CD8-positive, alpha-beta memory T cell (primary cell): ENCODE measurements around the gene RGCC. TPM values are rescaled to one million over a fixed set of nuclear protein-coding genes. Genes with fewer than 3 reads are reported as not detected.
A peak's percentile ranks its signal among the peaks of the same experiment; 100 is the strongest.
"Not testable (repeated sequence)": the region's sequence is repeated elsewhere in the genome, so short reads cannot be mapped to it uniquely, and the experiment has no call there.

Source experiments
- CTCF ChIA-PET: fragments of 350-600 bp; sonication (Branson Sonifier 250); formaldehyde crosslinking; loops from one replicate; lab custom pipeline; 2021; ENCODE audit warnings: antibody characterized with exemption; lab: Charles Lee
- POLR2A ChIA-PET: fragments of 350-600 bp; sonication (Branson Sonifier 250); formaldehyde crosslinking; loops from one replicate; lab custom pipeline; 2021; ENCODE audit warnings: antibody characterized with exemption; lab: Charles Lee
- DNase-seq, 5 donors: peaks; one replicate each; pipeline versions ENCODE4 v3.0.0 to v3.0.0-alpha.2; 2020 to 2022; ENCODE audit warnings: mixed read lengths in 1 of 5
- H3K27ac ChIP-seq: one replicate; pipeline ENCODE4 v1.7.0; 2013; ENCODE audit warnings: low read depth, mild to moderate bottlenecking, low read length, moderate library complexity
- H3K27me3 ChIP-seq: 2 replicates; pipeline ENCODE4 v1.7.0; 2013; ENCODE audit warnings: low read length, mild to moderate bottlenecking; ENCODE audit not compliant: insufficient read depth, poor library complexity, severe bottlenecking
- H3K36me3 ChIP-seq: 2 replicates; pipeline ENCODE4 v1.7.0; 2013; ENCODE audit warnings: mild to moderate bottlenecking, low read length, moderate library complexity; ENCODE audit not compliant: insufficient read depth
- H3K4me1 ChIP-seq: 2 replicates; pipeline ENCODE4 v1.7.0; 2013; ENCODE audit warnings: mild to moderate bottlenecking, low read length, moderate library complexity; ENCODE audit not compliant: insufficient read depth
- H3K4me3 ChIP-seq: 2 replicates; pipeline ENCODE4 v1.7.0; 2013; ENCODE audit warnings: mild to moderate bottlenecking, low read length
- H3K9me3 ChIP-seq: 2 replicates; pipeline ENCODE4 v1.7.0; 2013; ENCODE audit warnings: mild to moderate bottlenecking, low read length
- H3K27ac Mint-ChIP-seq, 8 donors: one replicate each; pipeline ENCODE4 v1.8.0; 2020 to 2021; ENCODE audit warnings: mixed read lengths in 8 of 8, mild to moderate bottlenecking in 6 of 8, inconsistent platforms in 3 of 8, moderate library complexity in 3 of 8
- H3K27me3 Mint-ChIP-seq, 2 donors: one replicate each; pipeline ENCODE4 v1.8.0; 2020 to 2021; ENCODE audit warnings: mixed read lengths in 2 of 2, mild to moderate bottlenecking in 1 of 2, moderate library complexity in 1 of 2
- H3K36me3 Mint-ChIP-seq, 3 donors: one replicate each; pipeline ENCODE4 v1.8.0; 2020 to 2021; ENCODE audit warnings: mixed read lengths in 3 of 3, inconsistent platforms in 1 of 3, mild to moderate bottlenecking in 1 of 3
- H3K4me1 Mint-ChIP-seq, 3 donors: one replicate each; pipeline ENCODE4 v1.8.0; 2020 to 2021; ENCODE audit warnings: mixed read lengths in 3 of 3, inconsistent platforms in 1 of 3, mild to moderate bottlenecking in 1 of 3
- H3K4me3 Mint-ChIP-seq, 7 donors: one replicate each; pipeline ENCODE4 v1.8.0; 2020 to 2021; ENCODE audit warnings: mixed read lengths in 7 of 7, mild to moderate bottlenecking in 6 of 7, moderate library complexity in 4 of 7, inconsistent platforms in 2 of 7
- H3K9me3 Mint-ChIP-seq, 5 donors: one replicate each; pipeline ENCODE4 v1.8.0; 2020 to 2022; ENCODE audit warnings: mixed read lengths in 5 of 5, mild to moderate bottlenecking in 3 of 5, moderate library complexity in 2 of 5, inconsistent platforms in 1 of 5
- polyA plus RNA-seq: library from polyadenylated mRNA; unstranded; fragments of 300-500 nt; fragmentation: Illumina TruSeq; gene quantifications from one replicate; pipeline ENCODE4 v1.2.3, GENCODE V29; 2021
- total RNA-seq, 2 experiments: library from RNA; stranded (reverse); gene quantifications; one replicate each; pipeline ENCODE4 v1.2.3, GENCODE V29; 2021

RGCC gene
- total and polyA plus RNA-seq, 3 experiments from 2014 or later = 83.0 to 110 (median 107) TPM

GRCh38 chr13:41426047-41426446 is 31.3 kb upstream of the RGCC start:
- Mint-ChIP-seq H3K36me3 (no peaks in the 10 kb centered on the region), H3K4me3 (peak overlapping the region in 1 of 7 donors; percentile 24), H3K27me3 (peaks cover 9 to 21% of the 10 kb centered on the region in 2 donors), H3K9me3 (no peaks in the 10 kb centered on the region), H3K27ac (no peak overlapping the region), H3K4me1 (peaks cover 6 to 14% (median 13%) of the 10 kb centered on the region in 3 donors)
- ChIA-PET CTCF (no interaction called here), POLR2A (no interaction called here)
- H3K27me3 ChIP-seq = no peaks in the 10 kb centered on the region
- H3K36me3 ChIP-seq = no peaks in the 10 kb centered on the region
- no peak for DNase-seq
- no peaks in the 10 kb centered on the region for H3K9me3 ChIP-seq
- no peak overlapping the region for H3K4me3 ChIP-seq
- H3K4me1 ChIP-seq = no peaks in the 10 kb centered on the region
- no peak overlapping the region for H3K27ac ChIP-seq

- no peaks in the 10 kb centered on the region for H3K36me3 ChIP-seq
- peak overlapping the region in 6 of 7 donors; percentile 34 to 82 (median 66) for H3K4me3 Mint-ChIP-seq
- H3K36me3 Mint-ChIP-seq = no peaks in the 10 kb centered on the region
- CTCF ChIA-PET = no interaction called here
- no peak for DNase-seq
- H3K9me3 ChIP-seq = no peaks in the 10 kb centered on the region
- no peak overlapping the region for H3K27ac ChIP-seq
- peaks cover 9 to 21% of the 10 kb centered on the region in 2 donors for H3K27me3 Mint-ChIP-seq
- peak overlapping the region in 5 of 8 donors; percentile 0 to 79 (median 29) for H3K27ac Mint-ChIP-seq
- H3K4me1 ChIP-seq = no peaks in the 10 kb centered on the region
- no peaks in the 10 kb centered on the region for H3K9me3 Mint-ChIP-seq
- H3K27me3 ChIP-seq = no peaks in the 10 kb centered on the region
- H3K4me1 Mint-ChIP-seq = peaks cover 6 to 14% (median 13%) of the 10 kb centered on the region in 3 donors
- POLR2A ChIA-PET = no interaction called here
- H3K4me3 ChIP-seq = no peak overlapping the region
Observed at GRCh38 chr13:41427666-41428065, 29.7 kb upstream of the RGCC start.

DNA sequence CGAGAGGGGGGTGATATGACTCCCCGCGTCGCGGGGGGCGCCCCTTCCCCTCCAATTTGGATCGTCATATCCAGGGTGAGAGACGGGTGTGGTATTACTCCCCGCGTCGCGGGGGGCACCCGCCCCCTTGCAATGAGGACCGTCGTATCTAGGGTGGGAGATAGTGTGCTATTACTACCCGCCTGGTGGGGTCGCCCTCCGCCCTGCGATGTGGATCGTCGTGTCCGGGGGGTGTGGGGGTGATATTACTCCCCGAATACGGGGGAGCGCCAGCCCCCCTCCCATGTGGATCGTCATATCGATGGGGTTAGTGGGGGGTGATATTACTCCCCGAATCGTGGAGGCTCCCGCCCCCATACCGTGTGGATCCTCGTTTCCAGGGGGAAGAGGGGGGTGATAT is 29.2 kb upstream of the RGCC start:
- Mint-ChIP-seq H3K27ac (peak overlapping the region in 1 of 8 donors; percentile 47), H3K4me3 (peak overlapping the region in 6 of 7 donors; percentile 25 to 70 (median 46))
- no peaks in the 10 kb centered on the region for H3K9me3 ChIP-seq

DNA sequence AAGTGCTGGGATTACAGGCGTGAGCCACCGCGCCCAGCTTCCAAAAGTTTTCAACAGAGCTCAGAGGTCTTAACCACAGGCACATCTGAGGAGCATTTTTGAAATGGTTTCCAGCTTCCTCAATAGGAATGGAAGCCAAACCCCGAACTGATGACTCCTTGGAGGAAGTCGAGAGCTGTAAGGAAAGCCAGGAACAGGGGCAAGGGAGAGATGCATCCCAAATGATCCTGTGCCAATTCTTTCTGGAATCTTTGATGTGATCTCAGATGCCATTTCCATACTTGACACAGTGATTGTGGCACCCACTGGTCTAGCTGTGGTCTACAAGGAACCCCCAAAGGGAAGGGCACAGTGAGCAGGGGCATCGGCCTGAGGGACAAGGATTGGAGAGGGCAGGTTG is 23.3 kb upstream of the RGCC start:
- CTCF ChIA-PET, H3K27me3 Mint-ChIP-seq, H3K27ac ChIP-seq, H3K4me3 ChIP-seq, H3K9me3 Mint-ChIP-seq, H3K4me1 ChIP-seq, H3K4me3 Mint-ChIP-seq, H3K36me3 Mint-ChIP-seq, DNase-seq, H3K4me1 Mint-ChIP-seq, H3K9me3 ChIP-seq, POLR2A ChIA-PET, H3K36me3 ChIP-seq, H3K27me3 ChIP-seq: not testable (repeated sequence)
- peak overlapping the region in 1 of 8 donors; percentile 78 for H3K27ac Mint-ChIP-seq

More for the DNA sequence above, 29.2 kb upstream of the RGCC start:
- no peaks in the 10 kb centered on the region for H3K9me3 Mint-ChIP-seq
- no peaks in the 10 kb centered on the region for H3K36me3 ChIP-seq
- no peaks in the 10 kb centered on the region for H3K27me3 ChIP-seq
- peaks cover 9 to 21% of the 10 kb centered on the region in 2 donors for H3K27me3 Mint-ChIP-seq
- no peak overlapping the region for H3K27ac ChIP-seq
- ChIA-PET POLR2A (no interaction called here), CTCF (interaction anchor here (0.7 to 1.1 kb wide), 4 partner anchors 10 to 240 kb away, joined by 3 to 4 read pairs (median 3); no protein-coding TSS in a partner anchor)
- no peaks in the 10 kb centered on the region for H3K4me1 ChIP-seq
- H3K4me3 ChIP-seq = no peak overlapping the region
- peaks cover 6 to 14% (median 13%) of the 10 kb centered on the region in 3 donors for H3K4me1 Mint-ChIP-seq
- H3K36me3 Mint-ChIP-seq = no peaks in the 10 kb centered on the region
- DNase-seq = peak; percentile 21 to 73 (median 36)

DNA sequence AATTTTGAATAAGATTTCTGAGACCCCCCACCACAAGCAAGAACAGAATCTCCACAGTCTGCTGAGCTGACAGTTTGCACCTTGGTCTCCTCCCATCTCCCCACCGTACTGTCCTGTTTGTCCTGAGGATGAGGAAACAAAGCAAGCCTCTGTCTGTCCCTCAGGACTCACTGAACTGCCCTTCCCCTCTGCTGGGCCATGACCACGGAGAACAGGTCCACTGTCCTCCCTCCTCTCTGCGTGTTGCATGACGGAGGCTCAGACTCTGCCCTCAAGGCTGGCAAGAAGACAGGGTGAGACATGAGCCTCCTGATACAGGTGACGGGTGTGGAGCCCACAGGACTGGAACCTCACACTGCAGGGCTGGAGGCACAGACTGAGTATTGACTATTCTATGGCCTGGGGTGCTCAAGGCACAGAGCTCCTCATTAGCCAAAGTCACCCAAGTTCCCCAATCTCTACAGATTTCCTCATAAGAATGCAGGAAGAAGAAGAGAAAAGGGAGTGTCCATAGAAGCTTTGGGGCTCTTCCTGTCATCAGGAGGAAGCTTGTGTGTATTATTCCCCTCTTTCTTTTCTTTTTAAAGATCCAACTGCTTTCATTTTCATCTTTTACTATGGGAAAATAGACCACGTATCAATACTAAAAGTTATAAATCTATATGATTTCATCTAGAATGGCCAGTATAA is 22.4 kb upstream of the RGCC start:
- DNase-seq = no peak
- H3K36me3 ChIP-seq = no peaks in the 10 kb centered on the region
- ChIA-PET POLR2A (no interaction called here), CTCF (no interaction called here)
- no peaks in the 10 kb centered on the region for H3K36me3 Mint-ChIP-seq
- peaks cover 4 to 7% of the 10 kb centered on the region in 2 donors for H3K27me3 Mint-ChIP-seq
- H3K9me3 Mint-ChIP-seq = no peaks in the 10 kb centered on the region
- H3K27ac Mint-ChIP-seq = peak overlapping the region in 1 of 8 donors; percentile 12
- H3K9me3 ChIP-seq = no peaks in the 10 kb centered on the region
- no peaks in the 10 kb centered on the region for H3K4me1 ChIP-seq
- no peak overlapping the region for H3K4me3 Mint-ChIP-seq
- no peaks in the 10 kb centered on the region for H3K27me3 ChIP-seq
- no peak overlapping the region for H3K27ac ChIP-seq
- H3K4me3 ChIP-seq = no peak overlapping the region
- no peaks in the 10 kb centered on the region for H3K4me1 Mint-ChIP-seq

DNA sequence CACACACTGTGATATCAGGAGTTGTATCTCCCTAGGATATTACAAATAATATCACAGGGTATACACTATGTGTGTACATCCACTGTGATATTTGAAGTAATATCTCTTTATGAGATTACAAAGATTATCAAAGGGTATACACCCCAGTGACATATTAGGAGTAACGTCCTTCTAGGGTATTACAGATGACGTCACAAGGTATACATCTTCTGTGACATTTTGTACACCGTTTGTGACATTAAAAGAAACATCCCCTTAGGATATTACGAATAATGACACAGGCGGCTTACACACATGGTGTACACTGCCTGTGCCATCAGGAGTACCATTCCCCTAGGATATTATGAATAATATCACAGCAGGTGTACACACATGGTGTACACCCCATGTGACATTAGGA is 13.4 kb upstream of the RGCC start:
- ChIA-PET CTCF (no interaction called here), POLR2A (no interaction called here)
- Mint-ChIP-seq H3K4me1 (no peaks in the 10 kb centered on the region), H3K27ac (no peak overlapping the region), H3K27me3 (peaks cover 0 to 5% of the 10 kb centered on the region in 2 donors), H3K4me3 (no peak overlapping the region), H3K9me3 (no peaks in the 10 kb centered on the region), H3K36me3 (no peaks in the 10 kb centered on the region)
- no peak for DNase-seq
- Histone ChIP-seq H3K4me3 (no peak overlapping the region), H3K36me3 (no peaks in the 10 kb centered on the region), H3K9me3 (peaks cover 5% of the 10 kb centered on the region), H3K27me3 (no peaks in the 10 kb centered on the region), H3K4me1 (no peaks in the 10 kb centered on the region), H3K27ac (no peak overlapping the region)

DNA sequence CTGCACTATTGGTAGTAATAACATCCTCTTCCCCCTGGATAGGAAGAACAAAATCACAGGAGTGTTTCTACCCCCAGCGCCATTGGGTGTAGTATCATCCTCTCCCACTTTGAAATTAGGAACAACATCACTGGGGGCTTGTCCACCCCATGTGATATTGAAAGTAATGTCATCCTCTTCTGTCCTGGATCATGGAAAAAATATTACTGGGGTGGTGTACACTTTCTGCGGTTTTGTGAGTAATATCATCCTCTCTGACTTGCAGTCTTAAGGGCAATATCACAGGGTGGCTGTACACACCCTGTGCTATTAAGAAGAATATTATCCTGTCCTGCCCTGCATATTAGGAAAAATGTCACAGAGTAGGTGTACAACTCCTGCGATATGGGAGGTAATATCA is 4.9 kb upstream of the RGCC start:
- ChIA-PET CTCF (no interaction called here), POLR2A (no interaction called here)
- no peak overlapping the region for H3K4me3 Mint-ChIP-seq
- H3K27ac Mint-ChIP-seq = peak overlapping the region in 1 of 8 donors; percentile 70
- H3K36me3 ChIP-seq = no peaks in the 10 kb centered on the region
- DNase-seq = no peak
- peaks cover 0 to 6% (median 0%) of the 10 kb centered on the region in 5 donors for H3K9me3 Mint-ChIP-seq
- no peaks in the 10 kb centered on the region for H3K27me3 ChIP-seq
- peaks cover 5% of the 10 kb centered on the region for H3K4me1 ChIP-seq
- no peak overlapping the region for H3K27ac ChIP-seq
- peaks cover 5% of the 10 kb centered on the region for H3K9me3 ChIP-seq
- H3K27me3 Mint-ChIP-seq = peaks cover 0 to 1% of the 10 kb centered on the region in 2 donors
- H3K4me1 Mint-ChIP-seq = peaks cover 9 to 16% (median 14%) of the 10 kb centered on the region in 3 donors
- no peak overlapping the region for H3K4me3 ChIP-seq
- H3K36me3 Mint-ChIP-seq = no peaks in the 10 kb centered on the region

DNA sequence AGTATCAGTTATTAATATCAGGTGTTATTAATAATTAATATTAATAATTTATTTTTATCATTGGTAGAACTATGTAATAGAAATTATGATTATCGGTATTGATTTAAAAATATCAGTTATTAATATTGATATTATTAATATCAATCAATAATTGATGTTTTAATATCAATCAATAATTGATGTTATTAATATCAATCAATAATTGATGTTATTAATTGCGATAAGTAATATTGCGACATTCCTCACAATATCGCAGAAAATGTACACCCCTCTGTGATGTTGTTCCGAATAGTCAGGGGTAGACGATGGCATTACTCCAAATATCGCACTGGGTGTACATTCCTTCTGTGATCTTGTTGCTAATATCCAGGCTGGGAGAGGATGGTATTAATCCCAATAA is 3.7 kb upstream of the RGCC start:
- POLR2A ChIA-PET = no interaction called here
- CTCF ChIA-PET = no interaction called here
- no peak overlapping the region for H3K4me3 Mint-ChIP-seq
- Histone ChIP-seq H3K27me3 (no peaks in the 10 kb centered on the region), H3K9me3 (no peaks in the 10 kb centered on the region), H3K36me3 (no peaks in the 10 kb centered on the region), H3K4me3 (no peak overlapping the region), H3K4me1 (peaks cover 6% of the 10 kb centered on the region), H3K27ac (no peak overlapping the region)
- H3K27ac Mint-ChIP-seq = no peak overlapping the region
- peaks cover 0 to 7% (median 0%) of the 10 kb centered on the region in 3 donors for H3K36me3 Mint-ChIP-seq
- H3K9me3 Mint-ChIP-seq = peaks cover 0 to 6% (median 0%) of the 10 kb centered on the region in 5 donors
- DNase-seq = no peak
- peaks cover 9 to 17% (median 14%) of the 10 kb centered on the region in 3 donors for H3K4me1 Mint-ChIP-seq
- H3K27me3 Mint-ChIP-seq = peaks cover 0 to 1% of the 10 kb centered on the region in 2 donors
